T-helper 2 cell (primary cell): ENCODE measurements around the gene PCSK4.
"Not testable (repeated sequence)": the region's sequence is repeated elsewhere in the genome, so short reads cannot be mapped to it uniquely, and the experiment has no call there.

Experiments used
- DNase-seq, 5 experiments: peaks; one replicate each; pipeline versions ENCODE4 v3.0.0 to v3.0.0-alpha.2; 2012 to 2022

PCSK4 gene

DNA sequence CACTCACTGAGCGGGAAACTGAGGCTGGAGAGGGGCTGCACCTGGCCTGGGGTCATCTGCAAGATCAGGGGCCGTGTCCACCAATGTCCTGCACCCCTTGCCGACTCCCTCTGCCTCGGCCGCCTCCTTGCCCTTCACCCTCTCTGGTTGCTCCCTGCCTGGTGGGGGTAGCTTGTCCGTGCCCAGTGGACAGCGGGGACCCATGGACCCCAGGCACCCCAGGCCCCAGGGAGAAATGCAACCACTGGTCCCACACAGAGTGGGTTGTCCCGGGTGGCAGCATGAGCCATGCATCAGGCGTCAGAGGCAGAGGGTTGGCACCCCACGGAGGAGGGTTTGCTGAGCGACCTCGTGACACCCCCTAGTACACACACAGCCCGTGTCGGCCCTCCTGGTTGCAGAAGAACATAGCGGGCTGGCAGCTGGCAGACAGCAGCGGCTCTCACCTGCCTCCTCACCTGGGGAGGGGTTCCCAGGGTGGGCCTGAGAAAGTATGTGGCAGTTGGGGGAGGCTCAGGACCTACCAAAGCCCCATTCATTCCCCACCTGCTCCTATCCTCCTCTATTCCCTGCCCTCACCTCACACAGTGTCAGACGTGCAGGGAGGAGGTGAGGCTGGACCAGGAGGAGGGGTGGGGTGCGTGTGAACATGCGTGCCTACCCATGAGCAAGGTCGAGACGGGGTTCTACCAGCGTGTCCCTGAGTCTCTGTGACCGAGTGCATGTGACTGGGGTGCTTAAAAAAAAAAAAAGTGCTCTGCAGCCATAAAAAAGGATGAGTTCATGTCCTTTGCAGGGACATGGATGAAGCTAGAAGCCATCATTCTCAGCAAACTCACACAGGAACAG, 14.0 kb upstream of the PCSK4 start:
- no peak for DNase-seq

- peak; percentile 21 to 61 (median 49) for DNase-seq
These were observed 13.2 kb upstream of the PCSK4 start for GRCh38 chr19:1503089-1503924.

DNA sequence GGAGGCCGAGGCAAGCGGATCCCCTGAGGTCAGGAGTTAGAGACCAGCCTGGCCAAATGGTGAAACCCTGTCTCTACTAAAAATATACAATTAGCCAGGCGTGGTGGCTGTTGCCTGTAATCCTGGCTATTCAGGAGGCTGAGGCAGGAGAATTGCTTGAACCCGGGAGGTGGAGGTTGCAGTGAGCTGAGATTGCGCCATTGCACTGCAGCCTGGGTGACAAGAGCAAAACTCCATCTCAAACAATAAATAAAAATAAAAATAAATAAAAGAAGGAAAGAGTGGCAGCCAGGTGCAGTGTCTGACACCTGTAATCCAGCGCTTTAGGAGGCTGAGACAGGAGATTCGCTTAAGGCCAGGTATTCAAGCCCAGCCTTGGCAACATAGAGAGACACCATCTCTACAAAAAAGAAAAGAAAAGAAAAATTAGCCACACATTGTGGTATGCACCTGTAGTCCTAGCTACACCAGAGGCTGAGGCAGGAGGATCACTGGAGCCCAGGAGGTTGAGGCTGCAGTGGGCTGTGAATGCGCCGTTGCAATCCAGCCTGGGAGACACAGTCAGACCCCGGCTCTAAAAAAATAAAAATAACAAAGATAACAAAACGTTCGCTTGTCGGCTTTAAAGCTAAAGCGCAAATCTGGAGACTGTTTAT, 12.4 kb upstream of the PCSK4 start:
- no peak for DNase-seq

DNA sequence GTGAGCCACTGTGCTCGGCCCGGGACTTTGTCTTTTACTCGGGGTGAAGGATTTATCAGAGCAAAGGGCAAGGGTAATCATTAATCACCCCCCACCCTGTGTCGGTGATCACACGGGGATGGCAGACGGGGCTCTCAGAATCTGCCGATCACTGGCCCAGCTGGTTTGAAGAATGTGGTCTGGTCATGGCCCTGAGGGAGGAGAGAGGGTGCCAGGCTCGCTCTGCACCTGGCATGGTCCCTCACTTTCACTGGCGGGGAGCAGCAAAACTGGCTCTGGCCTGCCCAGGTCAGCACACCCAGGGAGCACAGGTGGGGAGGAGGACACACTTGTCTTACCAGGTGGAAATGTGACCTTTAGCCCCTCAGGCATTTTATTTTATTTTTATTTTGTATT, 11.0 kb upstream of the PCSK4 start:
- DNase-seq, result no peak

DNA sequence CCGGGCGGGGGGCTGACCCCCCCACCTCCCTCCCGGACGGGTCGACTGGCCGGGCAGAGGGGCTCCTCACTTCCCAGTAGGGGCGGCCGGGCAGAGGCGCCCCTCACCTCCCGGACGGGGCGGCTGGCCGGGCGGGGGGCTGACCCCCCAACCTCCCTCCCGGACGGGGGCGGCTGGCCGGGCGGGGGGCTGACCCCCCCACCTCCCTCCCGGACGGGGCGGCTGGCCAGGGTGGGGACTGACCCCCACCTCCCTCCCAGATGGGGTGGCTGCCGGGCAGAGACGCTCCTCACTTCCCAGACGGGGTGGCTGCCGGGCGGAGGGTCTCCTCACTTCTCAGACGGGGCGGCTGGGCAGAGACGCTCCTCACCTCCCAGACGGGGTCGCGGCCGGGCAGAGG, 9.1 kb upstream of the PCSK4 start:
- not testable (repeated sequence) for DNase-seq

- DNase-seq, result no peak
These were observed 7.6 kb upstream of the PCSK4 start for GRCh38 chr19:1497578-1498235.

DNA sequence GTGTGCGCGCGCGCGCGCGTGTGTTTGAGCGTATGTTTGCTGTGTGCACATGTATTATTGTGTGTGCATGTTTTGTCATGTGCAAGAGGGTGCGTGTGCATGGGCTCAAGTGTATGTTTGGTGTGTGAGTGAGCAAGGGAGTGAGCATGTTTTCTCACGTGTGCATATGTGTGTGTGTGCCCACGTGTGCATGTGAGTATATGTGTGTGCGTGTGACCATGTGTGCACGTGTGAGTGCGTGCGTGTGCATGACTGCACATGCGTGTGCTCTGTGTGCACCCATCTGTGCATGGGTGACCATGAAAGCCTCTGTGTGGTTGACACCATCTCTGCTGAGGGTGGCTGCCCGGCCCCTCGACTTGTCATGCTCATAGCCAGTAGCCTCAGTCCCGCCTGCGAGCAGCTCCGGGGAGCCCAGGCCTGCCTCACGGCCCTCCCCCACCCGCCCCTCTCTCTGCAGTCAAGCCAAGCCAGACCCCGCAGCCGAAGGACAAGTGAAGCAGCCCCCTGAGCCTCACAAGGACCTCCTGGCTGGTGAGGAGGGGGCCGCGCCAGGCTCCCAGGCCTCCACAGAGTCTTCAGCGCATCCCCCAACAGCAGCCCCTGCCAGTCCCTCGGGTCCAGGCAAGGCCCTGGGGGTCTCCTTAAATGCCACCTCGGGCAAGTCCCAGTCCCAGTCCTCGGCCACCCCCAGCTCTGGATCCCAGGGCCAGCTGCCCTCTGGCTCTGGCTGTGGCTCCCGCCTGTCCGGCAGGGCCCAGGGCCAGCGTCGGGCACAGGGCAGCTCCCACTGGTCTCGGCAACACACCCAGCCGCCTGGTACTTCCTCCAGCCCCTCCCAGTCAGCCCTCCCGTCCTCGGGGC, 6.8 kb upstream of the PCSK4 start:
- no peak for DNase-seq

DNA sequence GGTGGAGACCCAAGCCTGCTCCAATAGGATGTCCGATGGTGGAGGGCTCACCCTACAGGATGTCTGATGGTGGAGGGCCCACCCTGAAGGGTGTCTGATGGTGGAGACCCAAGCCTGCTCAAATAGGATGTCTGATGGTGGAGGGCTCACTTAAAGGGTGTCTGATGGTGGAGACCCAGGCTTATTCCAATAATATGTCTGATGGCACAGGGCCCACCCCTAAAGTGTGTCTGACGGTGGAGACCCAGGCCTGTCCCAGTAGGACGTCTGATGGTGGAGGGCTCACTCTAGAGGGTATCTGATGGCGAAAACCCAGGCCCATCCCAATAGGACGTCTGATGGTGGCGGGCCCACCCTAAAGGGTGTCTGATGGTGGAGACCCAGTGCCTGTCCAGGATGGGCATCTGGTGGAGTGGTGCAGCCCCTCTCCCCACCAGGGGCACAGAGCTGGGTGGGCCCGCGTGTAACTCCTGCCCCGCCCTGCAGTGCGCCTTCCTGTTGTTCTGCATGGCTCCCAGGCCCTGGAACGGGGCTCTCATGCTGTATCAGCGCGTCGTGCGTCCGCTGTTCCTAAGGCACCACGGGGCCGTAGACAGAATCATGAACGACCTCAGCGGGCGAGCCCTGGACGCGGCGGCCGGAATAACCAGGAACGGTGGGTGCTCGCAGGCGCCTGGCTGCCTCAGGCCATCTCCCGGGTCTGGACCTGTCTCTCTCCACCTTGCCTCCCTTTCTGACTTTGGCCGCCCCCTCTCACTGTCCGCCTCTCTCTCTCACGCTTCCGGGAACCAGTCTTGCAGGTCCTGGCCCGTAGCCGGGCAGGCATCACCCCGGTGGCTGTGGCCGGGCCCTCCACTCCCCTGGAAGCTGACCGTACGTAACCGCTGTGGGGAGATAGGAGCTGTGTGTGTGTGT, 5.9 kb upstream of the PCSK4 start:
- DNase-seq, result no peak

DNA sequence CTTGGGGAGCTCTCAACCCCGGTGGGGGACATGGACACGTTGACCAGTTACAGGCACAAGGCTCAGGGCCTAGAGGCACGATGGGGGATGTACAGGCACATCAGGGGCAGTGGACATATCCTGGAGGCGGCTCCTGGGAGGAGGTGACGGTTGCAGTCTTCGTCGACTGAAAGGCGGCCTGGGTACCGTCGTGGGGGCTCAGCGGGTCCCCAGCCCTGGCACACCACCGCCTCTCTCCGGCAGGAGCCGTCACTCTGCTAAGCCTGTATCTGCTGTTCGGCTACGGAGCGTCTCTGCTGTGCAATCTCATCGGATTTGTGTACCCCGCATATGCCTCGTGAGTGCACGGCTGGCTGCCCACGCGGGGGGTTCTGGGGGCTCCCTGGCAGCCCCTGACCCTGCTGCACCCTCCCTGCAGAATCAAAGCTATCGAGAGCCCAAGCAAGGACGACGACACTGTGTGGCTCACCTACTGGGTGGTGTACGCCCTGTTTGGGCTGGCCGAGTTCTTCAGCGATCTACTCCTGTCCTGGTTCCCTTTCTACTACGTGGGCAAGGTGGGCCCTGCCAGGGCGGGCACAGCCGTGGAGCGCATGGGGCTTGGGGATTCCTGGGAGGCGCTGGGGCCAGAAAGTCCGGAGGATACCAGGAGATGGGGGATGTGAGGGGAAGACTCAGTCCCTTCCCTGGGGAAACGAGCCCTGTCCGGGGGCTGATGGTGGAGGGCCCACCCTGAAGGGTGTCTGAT, 5.1 kb upstream of the PCSK4 start:
- DNase-seq, result no peak

- no peak for DNase-seq
These were observed 4.1 kb upstream of the PCSK4 start for GRCh38 chr19:1494115-1494815.

DNA sequence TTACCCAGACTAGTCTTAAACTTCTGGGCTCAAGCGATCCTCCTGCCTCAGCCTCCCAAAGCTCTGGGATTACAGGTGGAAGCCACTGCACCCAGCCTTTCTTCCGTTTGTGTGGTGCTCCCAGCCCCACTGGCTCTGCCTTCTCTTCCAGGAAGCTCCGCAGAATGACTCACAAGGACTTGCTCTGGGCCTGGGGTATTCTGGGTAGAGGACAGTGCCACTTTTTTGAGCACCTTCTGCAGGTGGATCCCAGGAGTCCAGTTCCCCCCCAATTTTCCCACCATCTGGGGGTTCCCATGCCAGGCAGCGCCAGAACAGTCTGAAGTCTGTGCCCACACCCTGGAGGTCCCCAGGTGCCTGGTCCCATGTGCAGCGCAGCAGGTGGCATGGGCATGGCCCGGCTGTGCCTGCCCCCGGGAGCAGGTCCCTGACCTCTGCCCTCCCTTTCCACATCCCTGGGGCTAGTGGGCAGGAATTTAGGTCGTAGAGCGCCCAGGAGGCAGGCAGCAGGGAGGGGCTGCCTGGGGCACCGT, 2.4 kb upstream of the PCSK4 start:
- no peak for DNase-seq

- no peak for DNase-seq
These were observed 1.7 kb upstream of the PCSK4 start for GRCh38 chr19:1491849-1492170.

- no peak for DNase-seq
These were observed 1.1 kb upstream of the PCSK4 start, which contains the start of gene REEP6 for GRCh38 chr19:1491114-1491848. Gene REEP6, plus strand, starts transcription at chr19:1491181. Its CDS starts 89 bp downstream, at chr19:1491270.

GRCh38 chr19:1489463-1490310, 463 bp downstream of the PCSK4 start:
- peak in 2 of 5 experiments; percentile 8 to 65 for DNase-seq

- no peak for DNase-seq
These were observed 1.9 kb downstream of the PCSK4 start for GRCh38 chr19:1488282-1488601.

GRCh38 chr19:1487576-1488281, 2.4 kb downstream of the PCSK4 start:
- DNase-seq, result no peak
